ENCODE data around the gene CARF.
"Not testable (repeated sequence)": the region's sequence is repeated elsewhere in the genome, so short reads cannot be mapped to it uniquely, and the experiment has no call there.

Gene CARF

GRCh38 chr2:202885190-202885589 lies 26.9 kb upstream of the CARF start:
- Histone ChIP-seq H3K36me3 (ENCODE audit: control insufficient read depth in 2 of 2, insufficient read depth in 1 of 2, low read length in 2 of 2) (peaks cover 44 to 73% of the 10 kb centered on the region in 2 experiments; a peak in 2 of 3 replicates), H3K4me3 (ENCODE audit: low read depth, low read length) (no peak overlapping the region), H3K27ac (ENCODE audit: extremely low read depth, low read depth, low read length) (no peak overlapping the region), H3K4me1 (ENCODE audit: control insufficient read depth, insufficient read depth, low read length) (no peaks in the 10 kb centered on the region), H3K9me3 (ENCODE audit: control insufficient read depth, insufficient read depth, low read depth, low read length) (no peaks in the 10 kb centered on the region)
- TF ChIP-seq ZFHX2 (tag by site-specific recombination; conservative IDR thresholded peaks at IDR 0.05) (no peak), KLF10 (tag by site-specific recombination; IDR thresholded peaks at IDR 0.05) (no peak), ZNF394 (tag by site-specific recombination; IDR thresholded peaks at IDR 0.05; ENCODE audit: borderline replicate concordance) (no peak), ZNF623 (tag by site-specific recombination; IDR thresholded peaks at IDR 0.05) (no peak), ZNF48 (tag by site-specific recombination; IDR thresholded peaks at IDR 0.05) (no peak), ZBTB1 (tag by site-specific recombination; IDR thresholded peaks at IDR 0.05) (no peak), ZNF302 (tag by site-specific recombination; IDR thresholded peaks at IDR 0.05; ENCODE audit: low read depth) (no peak), GLI4 (tag by site-specific recombination; IDR thresholded peaks at IDR 0.05) (no peak)
- TF ChIP-seq, protein P1, sequence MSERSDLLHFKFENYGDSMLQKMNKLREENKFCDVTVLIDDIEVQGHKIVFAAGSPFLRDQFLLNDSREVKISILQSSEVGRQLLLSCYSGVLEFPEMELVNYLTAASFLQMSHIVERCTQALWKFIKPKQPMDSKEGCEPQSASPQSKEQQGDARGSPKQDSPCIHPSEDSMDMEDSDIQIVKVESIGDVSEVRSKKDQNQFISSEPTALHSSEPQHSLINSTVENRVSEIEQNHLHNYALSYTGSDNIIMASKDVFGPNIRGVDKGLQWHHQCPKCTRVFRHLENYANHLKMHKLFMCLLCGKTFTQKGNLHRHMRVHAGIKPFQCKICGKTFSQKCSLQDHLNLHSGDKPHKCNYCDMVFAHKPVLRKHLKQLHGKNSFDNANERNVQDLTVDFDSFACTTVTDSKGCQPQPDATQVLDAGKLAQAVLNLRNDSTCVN (tag by site-specific recombination; optimal IDR thresholded peaks at IDR 0.05) = no peak
- TF ChIP-seq, protein P2, sequence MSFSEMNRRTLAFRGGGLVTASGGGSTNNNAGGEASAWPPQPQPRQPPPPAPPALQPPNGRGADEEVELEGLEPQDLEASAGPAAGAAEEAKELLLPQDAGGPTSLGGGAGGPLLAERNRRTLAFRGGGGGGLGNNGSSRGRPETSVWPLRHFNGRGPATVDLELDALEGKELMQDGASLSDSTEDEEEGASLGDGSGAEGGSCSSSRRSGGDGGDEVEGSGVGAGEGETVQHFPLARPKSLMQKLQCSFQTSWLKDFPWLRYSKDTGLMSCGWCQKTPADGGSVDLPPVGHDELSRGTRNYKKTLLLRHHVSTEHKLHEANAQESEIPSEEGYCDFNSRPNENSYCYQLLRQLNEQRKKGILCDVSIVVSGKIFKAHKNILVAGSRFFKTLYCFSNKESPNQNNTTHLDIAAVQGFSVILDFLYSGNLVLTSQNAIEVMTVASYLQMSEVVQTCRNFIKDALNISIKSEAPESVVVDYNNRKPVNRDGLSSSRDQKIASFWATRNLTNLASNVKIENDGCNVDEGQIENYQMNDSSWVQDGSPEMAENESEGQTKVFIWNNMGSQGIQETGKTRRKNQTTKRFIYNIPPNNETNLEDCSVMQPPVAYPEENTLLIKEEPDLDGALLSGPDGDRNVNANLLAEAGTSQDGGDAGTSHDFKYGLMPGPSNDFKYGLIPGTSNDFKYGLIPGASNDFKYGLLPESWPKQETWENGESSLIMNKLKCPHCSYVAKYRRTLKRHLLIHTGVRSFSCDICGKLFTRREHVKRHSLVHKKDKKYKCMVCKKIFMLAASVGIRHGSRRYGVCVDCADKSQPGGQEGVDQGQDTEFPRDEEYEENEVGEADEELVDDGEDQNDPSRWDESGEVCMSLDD (tag by site-specific recombination; IDR thresholded peaks at IDR 0.05) = no peak
- TF ChIP-seq, protein P3, sequence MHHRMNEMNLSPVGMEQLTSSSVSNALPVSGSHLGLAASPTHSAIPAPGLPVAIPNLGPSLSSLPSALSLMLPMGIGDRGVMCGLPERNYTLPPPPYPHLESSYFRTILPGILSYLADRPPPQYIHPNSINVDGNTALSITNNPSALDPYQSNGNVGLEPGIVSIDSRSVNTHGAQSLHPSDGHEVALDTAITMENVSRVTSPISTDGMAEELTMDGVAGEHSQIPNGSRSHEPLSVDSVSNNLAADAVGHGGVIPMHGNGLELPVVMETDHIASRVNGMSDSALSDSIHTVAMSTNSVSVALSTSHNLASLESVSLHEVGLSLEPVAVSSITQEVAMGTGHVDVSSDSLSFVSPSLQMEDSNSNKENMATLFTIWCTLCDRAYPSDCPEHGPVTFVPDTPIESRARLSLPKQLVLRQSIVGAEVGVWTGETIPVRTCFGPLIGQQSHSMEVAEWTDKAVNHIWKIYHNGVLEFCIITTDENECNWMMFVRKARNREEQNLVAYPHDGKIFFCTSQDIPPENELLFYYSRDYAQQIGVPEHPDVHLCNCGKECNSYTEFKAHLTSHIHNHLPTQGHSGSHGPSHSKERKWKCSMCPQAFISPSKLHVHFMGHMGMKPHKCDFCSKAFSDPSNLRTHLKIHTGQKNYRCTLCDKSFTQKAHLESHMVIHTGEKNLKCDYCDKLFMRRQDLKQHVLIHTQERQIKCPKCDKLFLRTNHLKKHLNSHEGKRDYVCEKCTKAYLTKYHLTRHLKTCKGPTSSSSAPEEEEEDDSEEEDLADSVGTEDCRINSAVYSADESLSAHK (tag by site-specific recombination; IDR thresholded peaks at IDR 0.05) = no peak
- CTCF ChIA-PET = no interaction called here
- POLR2A ChIA-PET = no interaction called here

- H3K27ac ChIP-seq (ENCODE audit: extremely low read depth, low read depth, low read length); CTCF ChIA-PET; H3K4me1 ChIP-seq (ENCODE audit: control insufficient read depth, insufficient read depth, low read length); H3K4me3 ChIP-seq (ENCODE audit: low read depth, low read length); H3K9me3 ChIP-seq (ENCODE audit: control insufficient read depth, insufficient read depth, low read depth, low read length); POLR2A ChIA-PET: not testable (repeated sequence)
- H3K36me3 ChIP-seq (ENCODE audit: control insufficient read depth in 2 of 2, insufficient read depth in 1 of 2, low read length in 2 of 2) = peaks cover 24 to 37% of the 10 kb centered on the region in 2 experiments
- TF ChIP-seq ZNF146 (tag by site-specific recombination; IDR thresholded peaks at IDR 0.05) (peak; percentile 76), ZNF133 (tag by site-specific recombination; IDR thresholded peaks at IDR 0.05) (peak; percentile 91)
These were observed 6.6 kb upstream of the CARF start for GRCh38 chr2:202905507-202905906.

- Histone ChIP-seq H3K4me3 (ENCODE audit: low read depth, low read length) (no peak overlapping the region), H3K4me1 (ENCODE audit: control insufficient read depth, insufficient read depth, low read length) (peaks cover 2% of the 10 kb centered on the region; the same call in 1 of the 2 replicates), H3K9me3 (ENCODE audit: control insufficient read depth, insufficient read depth, low read depth, low read length) (no peaks in the 10 kb centered on the region), H3K27ac (ENCODE audit: extremely low read depth, low read depth, low read length) (no peak overlapping the region), H3K36me3 (ENCODE audit: control insufficient read depth in 2 of 2, insufficient read depth in 1 of 2, low read length in 2 of 2) (peaks cover 20 to 26% of the 10 kb centered on the region in 2 experiments)
- TF ChIP-seq REST (tag by site-specific recombination; IDR thresholded peaks at IDR 0.05) (no peak), OSR2 (tag by site-specific recombination; IDR thresholded peaks at IDR 0.05) (no peak), ZNF18 (tag by site-specific recombination; IDR thresholded peaks at IDR 0.05) (no peak), PBX3 (CRISPR knock-in tag; IDR thresholded peaks at IDR 0.05) (no peak), ZNF140 (tag by site-specific recombination; IDR thresholded peaks at IDR 0.05) (no peak), ZNF76 (tag by site-specific recombination; IDR thresholded peaks at IDR 0.05; ENCODE audit: borderline replicate concordance, low read depth) (no peak), ZNF394 (tag by site-specific recombination; IDR thresholded peaks at IDR 0.05; ENCODE audit: borderline replicate concordance) (no peak)
- POLR2A ChIA-PET = no interaction called here
- CTCF ChIA-PET = no interaction called here
These were observed 3.9 kb upstream of the CARF start for GRCh38 chr2:202908186-202908585.

Measured in HEK293 (cell line).